Measurements from ENCODE around the gene ARHGAP33. TPM values are rescaled to one million over a fixed set of nuclear protein-coding genes. Genes with fewer than 3 reads are reported as not detected.
A peak's percentile ranks its signal among the peaks of the same experiment; 100 is the strongest.
"Not testable (repeated sequence)": the region's sequence is repeated elsewhere in the genome, so short reads cannot be mapped to it uniquely, and the experiment has no call there.

The ARHGAP33 gene
- total RNA-seq, 1 donor from 2014 or later = 4.2 TPM

GRCh38 chr19:35811317-35812219, 36.2 kb downstream of the ARHGAP33 start:
- intact Hi-C loops (cut with DNase I) = no loop called here
- ATAC-seq (no peak), DNase-seq (ENCODE audit: missing footprints) (no peak)

- DNase-seq (ENCODE audit: missing footprints) (no peak), ATAC-seq (no peak)
- intact Hi-C loops (cut with DNase I) = no loop called here
Measured at GRCh38 chr19:35812220-35813042, 37.1 kb downstream of the ARHGAP33 start, which contains the start of gene PRODH2. TSS of gene PRODH2 (minus strand) at chr19:35812845. CDS start at chr19:35812805, 40 bp downstream.

- intact Hi-C loops (cut with DNase I) = no loop called here
- no peak for ATAC-seq
- DNase-seq (ENCODE audit: missing footprints) = no peak
Measured at GRCh38 chr19:35813043-35813890, 37.9 kb downstream of the ARHGAP33 start.

GRCh38 chr19:35816262-35816661, 40.9 kb downstream of the ARHGAP33 start:
- intact Hi-C loops (cut with DNase I) = no loop called here
- DNase-seq (ENCODE audit: missing footprints) = no peak
- no peak for ATAC-seq

GRCh38 chr19:35816846-35817245, 41.5 kb downstream of the ARHGAP33 start:
- no peak for ATAC-seq
- DNase-seq (ENCODE audit: missing footprints) = no peak
- intact Hi-C loops (cut with DNase I) = no loop called here

- ATAC-seq (no peak), DNase-seq (ENCODE audit: missing footprints) (no peak)
- intact Hi-C loops (cut with DNase I) = no loop called here
Measured at GRCh38 chr19:35818445-35818844, 43.1 kb downstream of the ARHGAP33 start.

- ATAC-seq (no peak), DNase-seq (ENCODE audit: missing footprints) (no peak)
- intact Hi-C loops (cut with DNase I) = loop anchor here (5.0 kb wide), 1 partner anchor 130 kb away; no protein-coding TSS in a partner anchor
Measured at GRCh38 chr19:35822579-35822978, 47.2 kb downstream of the ARHGAP33 start.

GRCh38 chr19:35824150-35824549, 48.8 kb downstream of the ARHGAP33 start:
- intact Hi-C loops (cut with DNase I) = loop anchor here (5.0 kb wide), 1 partner anchor 132 kb away; no protein-coding TSS in a partner anchor
- DNase-seq (ENCODE audit: missing footprints) (no peak), ATAC-seq (no peak)

GRCh38 chr19:35828692-35829301, 53.4 kb downstream of the ARHGAP33 start:
- DNase-seq (ENCODE audit: missing footprints) (no peak), ATAC-seq (peak; percentile 57)
- intact Hi-C loops (cut with DNase I) = no loop called here

GRCh38 chr19:35830986-35831385, 55.6 kb downstream of the ARHGAP33 start:
- ATAC-seq (no peak), DNase-seq (ENCODE audit: missing footprints) (no peak)
- intact Hi-C loops (cut with DNase I) = no loop called here

- ATAC-seq = no peak
- intact Hi-C loops (cut with DNase I) = no loop called here
- DNase-seq (ENCODE audit: missing footprints) = no peak
Measured at GRCh38 chr19:35832054-35832453, 56.7 kb downstream of the ARHGAP33 start.

GRCh38 chr19:35833972-35834371, 58.6 kb downstream of the ARHGAP33 start:
- ATAC-seq (no peak), DNase-seq (ENCODE audit: missing footprints) (no peak)
- intact Hi-C loops (cut with DNase I) = no loop called here

- DNase-seq (ENCODE audit: missing footprints); ATAC-seq; intact Hi-C loops (cut with DNase I): not testable (repeated sequence)
Measured at GRCh38 chr19:35836096-35836495, 60.7 kb downstream of the ARHGAP33 start.

Other genes with a start within 250 kb of the ARHGAP33 start
- not detected for gene SBSN, start 247.3 kb upstream of the ARHGAP33 start, total RNA-seq
- gene GAPDHS, start 242.1 kb upstream of the ARHGAP33 start, total RNA-seq = not detected
- gene TMEM147, start 229.9 kb upstream of the ARHGAP33 start, total RNA-seq = 84.6 TPM
- gene ATP4A, start 211.9 kb upstream of the ARHGAP33 start, total RNA-seq = not detected
- gene PMIS2, start 189.4 kb upstream of the ARHGAP33 start, total RNA-seq = not detected
- 5.2 TPM for gene HAUS5, start 162.8 kb upstream of the ARHGAP33 start, total RNA-seq
- gene RBM42, start 146.5 kb upstream of the ARHGAP33 start, total RNA-seq = 51.5 TPM
- 0.68 TPM for gene ETV2, start 133.8 kb upstream of the ARHGAP33 start, total RNA-seq
- 1,537 TPM for gene COX6B1, start 127.2 kb upstream of the ARHGAP33 start, total RNA-seq
- gene UPK1A, start 109.0 kb upstream of the ARHGAP33 start, total RNA-seq = not detected
- not detected for gene ZBTB32, start 71.0 kb upstream of the ARHGAP33 start, total RNA-seq
- gene KMT2B, start 57.6 kb upstream of the ARHGAP33 start, total RNA-seq = 12.7 TPM
- gene IGFLR1, start 33.1 kb upstream of the ARHGAP33 start, total RNA-seq = 5.1 TPM
- gene U2AF1L4, start 30.1 kb upstream of the ARHGAP33 start, total RNA-seq = 19.5 TPM
- gene PSENEN, start 29.9 kb upstream of the ARHGAP33 start, total RNA-seq = 44.7 TPM
- gene LIN37, start 27.0 kb upstream of the ARHGAP33 start, total RNA-seq = 8.2 TPM
- gene HSPB6, start 18.5 kb upstream of the ARHGAP33 start, total RNA-seq = 662 TPM
- 5.1 TPM for gene PROSER3, start 17.4 kb upstream of the ARHGAP33 start, total RNA-seq
- not detected for gene PRODH2, start 37.3 kb downstream of the ARHGAP33 start, total RNA-seq
- not detected for gene NPHS1, start 76.9 kb downstream of the ARHGAP33 start, total RNA-seq
- not detected for gene KIRREL2, start 81.3 kb downstream of the ARHGAP33 start, total RNA-seq
- 20.5 TPM for gene APLP1, start 93.0 kb downstream of the ARHGAP33 start, total RNA-seq
- 2.1 TPM for gene NFKBID, start 125.0 kb downstream of the ARHGAP33 start, total RNA-seq
- 6.3 TPM for gene HCST, start 127.0 kb downstream of the ARHGAP33 start, total RNA-seq
- gene TYROBP, start 132.7 kb downstream of the ARHGAP33 start, total RNA-seq = 34.5 TPM
- 8.4 TPM for gene LRFN3, start 160.8 kb downstream of the ARHGAP33 start, total RNA-seq
- gene SDHAF1, start 219.6 kb downstream of the ARHGAP33 start, total RNA-seq = 9.7 TPM
- gene SYNE4, start 233.2 kb downstream of the ARHGAP33 start, total RNA-seq = 0.35 TPM
- gene ALKBH6, start 238.6 kb downstream of the ARHGAP33 start, total RNA-seq = 12.1 TPM

Data from Right ventricle myocardium inferior (tissue), 1 donor.